Central memory CD4-positive, alpha-beta T cell (primary cell): Measurements from ENCODE around the gene PABPN1.
A peak's percentile ranks its signal among the peaks of the same experiment; 100 is the strongest.
"Not testable (repeated sequence)": the region's sequence is repeated elsewhere in the genome, so short reads cannot be mapped to it uniquely, and the experiment has no call there.

Source experiments
- DNase-seq: peaks from one replicate; pipeline ENCODE4 v3.0.0; 2022

The PABPN1 gene

DNA sequence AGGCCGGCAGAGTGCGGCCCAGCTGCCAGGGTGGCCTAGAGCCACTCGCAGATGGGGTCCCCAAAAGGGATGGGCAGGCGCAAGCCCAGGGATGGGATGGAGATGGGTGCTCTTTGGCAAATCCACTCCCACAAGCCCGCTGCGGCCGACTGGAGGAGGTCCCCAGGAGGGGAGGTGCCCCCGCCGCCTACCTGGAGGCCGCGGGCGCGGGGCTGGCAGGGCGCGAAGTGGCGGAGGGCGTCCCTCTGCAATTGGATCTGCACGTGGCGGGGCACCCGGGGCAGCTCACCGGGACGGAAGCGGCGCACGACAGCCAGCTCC, 19.3 kb upstream of the PABPN1 start:
- no peak for DNase-seq

DNA sequence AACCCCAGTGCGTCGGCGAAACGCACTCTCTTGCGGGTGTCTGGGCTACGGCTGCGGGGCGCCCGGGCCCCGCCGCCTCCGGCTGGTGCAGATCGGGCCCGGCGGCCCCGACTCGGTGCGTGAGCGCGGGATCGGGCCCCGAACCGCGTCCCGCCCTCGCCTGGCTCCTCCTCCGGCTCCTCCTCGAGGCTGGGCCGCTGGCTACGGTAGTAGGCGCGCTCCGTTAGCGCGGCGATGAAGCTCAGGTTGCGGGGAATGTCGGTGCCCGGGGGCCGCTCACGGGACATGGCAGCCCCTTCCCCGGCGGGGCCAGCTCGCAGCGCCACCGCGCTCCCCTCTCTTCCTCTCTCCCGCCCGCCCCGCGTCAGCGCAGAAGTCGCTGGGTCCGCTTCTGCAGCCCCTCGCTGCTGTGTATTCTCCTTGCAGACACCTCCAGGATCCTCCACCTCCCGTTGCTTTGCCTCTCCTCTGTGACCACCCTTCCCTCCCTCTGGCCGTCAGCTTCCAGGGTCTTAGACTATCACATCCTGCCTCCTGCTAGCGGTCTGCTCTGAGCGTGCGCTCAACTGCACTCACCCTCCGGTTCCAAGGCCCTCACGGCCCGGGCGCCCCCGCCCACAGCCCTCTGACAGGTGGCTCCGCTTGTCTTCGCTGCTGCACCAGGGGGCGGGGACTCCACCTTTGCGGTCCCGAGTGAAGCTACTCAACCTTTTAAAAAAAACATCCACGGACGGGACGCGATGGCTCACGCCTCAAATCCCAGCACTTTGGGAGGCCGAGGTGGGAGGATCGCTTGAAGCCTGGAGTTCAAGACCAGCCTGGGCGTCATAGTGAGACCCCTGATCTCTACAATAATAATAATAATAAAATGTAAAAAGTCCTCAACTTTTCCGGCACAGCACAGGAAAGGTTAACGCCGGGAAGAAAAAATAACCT, 18.7 kb upstream of the PABPN1 start, which contains the start of gene PPP1R3E:
TSS of gene PPP1R3E (minus strand) at position 570 of the 936 bp plus-strand sequence. CDS start at position 287, 283 bp downstream.
- DNase-seq, result peak; percentile 86

GRCh38 chr14:23306412-23307145, 14.7 kb upstream of the PABPN1 start, which contains the start of gene BCL2L2:
Gene BCL2L2 (plus strand): TSS chr14:23306833. CDS start chr14:23307768, 935 bp downstream.
- DNase-seq, result no peak

DNA sequence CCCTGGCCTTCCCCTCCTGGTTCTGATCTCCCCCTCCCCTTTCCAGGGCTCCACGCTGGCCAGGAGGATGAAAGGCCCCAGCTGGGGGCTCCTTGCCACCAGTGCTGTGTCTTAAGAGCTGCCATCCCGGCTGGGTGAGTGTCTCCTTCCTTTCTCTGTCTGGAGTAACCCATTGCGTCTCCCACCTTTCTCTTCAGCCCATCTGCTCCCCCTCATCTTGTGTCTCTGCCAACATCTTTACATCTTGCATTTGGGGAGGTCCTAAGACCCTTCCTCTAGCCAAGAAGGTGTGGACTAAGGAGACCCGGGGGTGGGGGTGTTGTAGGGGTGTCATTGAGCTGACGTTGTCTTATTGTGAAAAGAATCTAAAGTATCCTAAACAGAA, 14.1 kb upstream of the PABPN1 start:
- no peak for DNase-seq

- DNase-seq, result no peak
These were observed 13.3 kb upstream of the PABPN1 start for GRCh38 chr14:23307687-23308644.

- no peak for DNase-seq
These were observed 12.4 kb upstream of the PABPN1 start for GRCh38 chr14:23308721-23309445.

- DNase-seq, result no peak
These were observed 10.7 kb upstream of the PABPN1 start for GRCh38 chr14:23310546-23310945.

GRCh38 chr14:23316300-23316699, 5.0 kb upstream of the PABPN1 start:
- no peak for DNase-seq

DNA sequence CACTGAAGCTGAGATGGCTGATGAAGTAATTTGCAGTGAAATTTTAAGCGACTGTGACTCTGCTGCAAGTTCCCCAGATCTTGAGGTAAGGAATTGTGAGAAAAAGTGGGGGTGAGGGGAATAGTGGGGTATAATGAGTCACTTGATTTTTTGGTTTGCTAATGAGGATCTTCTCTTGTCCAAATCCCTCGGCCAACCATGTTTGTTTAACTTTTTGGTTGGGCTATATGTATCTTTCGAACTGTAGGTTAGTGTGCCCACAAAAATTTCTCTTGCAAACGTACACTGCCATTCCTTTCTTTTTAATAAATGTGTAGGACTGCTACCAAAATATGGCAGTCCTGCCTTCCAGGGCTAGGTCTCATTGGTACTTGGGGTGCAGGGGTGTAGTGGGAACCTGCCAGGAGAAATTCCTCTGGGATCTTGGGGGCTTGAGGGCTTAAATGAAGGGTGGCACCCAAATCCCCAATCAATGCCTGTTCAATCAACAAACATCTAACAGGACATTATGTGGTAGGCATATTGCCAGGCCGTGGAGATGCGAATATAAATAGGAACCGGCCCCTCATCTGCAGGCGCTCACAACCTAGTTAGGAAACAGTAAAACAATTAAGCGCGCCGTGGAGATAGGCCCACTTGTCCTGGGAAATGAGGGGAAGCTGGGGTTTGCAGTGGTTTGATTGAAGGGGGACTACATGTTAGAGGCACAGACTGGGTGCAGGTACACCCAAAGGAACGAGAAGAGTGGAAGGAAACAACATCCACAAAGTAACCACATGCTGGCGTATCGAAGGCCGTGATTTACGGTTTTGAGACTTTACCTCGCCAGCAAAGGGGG, 1.3 kb upstream of the PABPN1 start:
- DNase-seq, result no peak

DNA sequence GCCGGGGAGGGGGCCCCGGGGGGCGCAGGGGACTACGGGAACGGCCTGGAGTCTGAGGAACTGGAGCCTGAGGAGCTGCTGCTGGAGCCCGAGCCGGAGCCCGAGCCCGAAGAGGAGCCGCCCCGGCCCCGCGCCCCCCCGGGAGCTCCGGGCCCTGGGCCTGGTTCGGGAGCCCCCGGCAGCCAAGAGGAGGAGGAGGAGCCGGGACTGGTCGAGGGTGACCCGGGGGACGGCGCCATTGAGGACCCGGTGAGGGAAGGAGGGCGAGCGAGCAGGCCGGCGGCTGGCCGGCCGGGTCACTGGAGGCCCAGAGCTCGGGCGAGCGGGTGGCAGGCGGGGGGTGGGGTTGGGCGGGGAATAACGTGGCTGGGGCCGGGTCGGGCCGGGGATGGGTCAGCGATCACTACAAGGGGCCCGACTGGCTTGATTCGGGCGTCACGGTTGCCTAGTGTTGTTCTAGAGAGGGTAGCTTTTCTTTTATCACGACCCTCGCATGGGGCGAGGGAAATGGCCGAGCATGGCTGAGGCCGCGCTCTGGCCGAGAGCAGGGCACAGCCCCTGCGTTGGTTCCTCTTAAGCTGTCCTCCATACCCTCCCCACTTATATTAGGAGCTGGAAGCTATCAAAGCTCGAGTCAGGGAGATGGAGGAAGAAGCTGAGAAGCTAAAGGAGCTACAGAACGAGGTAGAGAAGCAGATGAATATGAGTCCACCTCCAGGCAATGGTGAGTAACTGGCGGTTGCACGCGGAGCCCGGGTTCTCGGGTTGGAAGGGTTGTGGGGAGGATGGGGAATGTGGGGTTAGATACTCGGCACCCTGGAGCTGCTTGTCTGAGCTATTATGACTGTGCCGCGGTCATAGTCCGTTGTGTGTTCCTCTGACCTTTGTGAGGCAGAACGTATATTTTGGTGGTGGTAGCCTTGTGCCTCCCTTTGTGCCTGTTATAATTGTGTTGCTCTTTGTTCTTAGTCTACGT, 603 bp downstream of the PABPN1 start:
- peak; percentile 21 for DNase-seq

GRCh38 chr14:23322568-23323517, 1.6 kb downstream of the PABPN1 start:
- no peak for DNase-seq

- DNase-seq, result no peak
These were observed 2.7 kb downstream of the PABPN1 start for GRCh38 chr14:23323838-23324454.

GRCh38 chr14:23324455-23324846, 3.2 kb downstream of the PABPN1 start:
- no peak for DNase-seq

- DNase-seq, result no peak
These were observed 3.7 kb downstream of the PABPN1 start for GRCh38 chr14:23324993-23325392.

DNA sequence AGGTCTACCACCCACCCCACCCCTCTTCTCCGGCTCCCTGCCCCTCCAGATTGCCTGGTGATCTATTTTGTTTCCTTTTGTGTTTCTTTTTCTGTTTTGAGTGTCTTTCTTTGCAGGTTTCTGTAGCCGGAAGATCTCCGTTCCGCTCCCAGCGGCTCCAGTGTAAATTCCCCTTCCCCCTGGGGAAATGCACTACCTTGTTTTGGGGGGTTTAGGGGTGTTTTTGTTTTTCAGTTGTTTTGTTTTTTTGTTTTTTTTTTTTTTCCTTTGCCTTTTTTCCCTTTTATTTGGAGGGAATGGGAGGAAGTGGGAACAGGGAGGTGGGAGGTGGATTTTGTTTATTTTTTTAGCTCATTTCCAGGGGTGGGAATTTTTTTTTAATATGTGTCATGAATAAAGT, 4.5 kb downstream of the PABPN1 start:
- DNase-seq, result not testable (repeated sequence)

DNA sequence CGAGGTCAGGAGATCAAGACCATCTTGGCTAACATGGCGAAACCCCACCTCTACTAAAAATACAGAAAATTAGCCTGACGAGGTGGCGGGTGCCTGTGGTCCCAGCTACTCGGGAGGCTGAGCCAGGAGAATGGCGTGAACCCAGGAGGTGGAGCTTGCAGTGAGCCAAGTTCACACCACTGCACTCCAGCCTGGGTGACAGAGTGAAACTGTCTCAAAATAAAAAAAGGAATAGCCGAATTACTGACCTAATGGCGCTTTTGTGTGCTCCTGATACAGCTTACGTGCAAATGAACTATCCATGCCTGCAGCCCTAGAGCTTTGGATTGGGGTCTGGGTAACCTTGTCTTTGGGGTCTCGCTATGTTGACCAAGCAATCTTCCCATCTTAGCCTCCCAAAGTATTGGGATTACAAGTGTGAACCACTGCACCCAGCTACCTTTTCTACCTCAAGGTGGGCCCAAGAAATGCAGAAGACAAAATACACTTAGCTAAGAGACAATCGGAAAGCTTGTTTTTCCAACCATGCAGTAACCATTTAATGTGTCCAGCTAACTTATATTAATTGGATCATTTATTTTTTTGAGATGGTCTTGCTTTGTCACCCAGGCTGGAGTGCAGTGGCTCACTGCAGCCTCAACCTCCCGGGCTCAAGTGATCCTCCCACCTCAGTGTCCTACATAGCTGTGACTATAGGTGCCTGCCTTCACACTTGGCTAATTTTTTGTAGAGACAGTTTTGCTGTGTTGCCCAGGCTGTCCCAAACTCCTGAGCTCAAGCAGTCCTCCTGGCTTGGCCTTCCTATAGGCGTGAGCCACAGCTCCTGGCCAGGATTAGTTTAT, 5.5 kb downstream of the PABPN1 start:
- no peak for DNase-seq
